Activated naive CD8-positive, alpha-beta T cell treated with anti-CD3 and anti-CD28 coated beads, Interleukin-2, amount 50 U/mL, for 16 hours (primary cell): ENCODE results near the gene FLNA.
"Not testable (repeated sequence)": the region's sequence is repeated elsewhere in the genome, so short reads cannot be mapped to it uniquely, and the experiment has no call there.

Source experiments
- DNase-seq: peaks from one replicate; pipeline ENCODE4 v3.0.0-alpha.2; 2020; ENCODE audit warnings: low read depth, low spot score

Gene FLNA

GRCh38 chrX:154358829-154359228, 15.6 kb downstream of the FLNA start:
- no peak for DNase-seq

DNA sequence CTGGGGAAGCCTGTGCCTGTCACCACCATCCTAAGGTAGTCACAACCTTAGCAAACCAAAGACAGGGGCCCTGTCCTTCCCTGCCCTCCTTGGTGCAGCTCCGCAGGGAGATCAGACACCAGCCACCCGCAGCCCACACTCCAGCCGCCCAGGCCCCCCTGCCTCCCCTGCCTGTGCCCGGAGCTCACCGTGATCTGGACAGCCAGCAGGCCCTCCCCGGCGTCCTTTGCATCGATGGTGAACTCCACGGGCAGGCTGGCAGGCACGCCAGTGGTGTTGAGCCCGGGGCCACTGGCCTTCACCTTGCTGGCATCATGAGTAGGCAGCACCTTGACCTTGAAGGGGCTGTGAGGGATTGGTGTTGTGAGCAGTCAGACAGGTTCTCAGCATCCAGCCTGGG, 16.4 kb downstream of the FLNA start:
- no peak for DNase-seq

GRCh38 chrX:154357205-154357604, 17.2 kb downstream of the FLNA start:
- no peak for DNase-seq

DNA sequence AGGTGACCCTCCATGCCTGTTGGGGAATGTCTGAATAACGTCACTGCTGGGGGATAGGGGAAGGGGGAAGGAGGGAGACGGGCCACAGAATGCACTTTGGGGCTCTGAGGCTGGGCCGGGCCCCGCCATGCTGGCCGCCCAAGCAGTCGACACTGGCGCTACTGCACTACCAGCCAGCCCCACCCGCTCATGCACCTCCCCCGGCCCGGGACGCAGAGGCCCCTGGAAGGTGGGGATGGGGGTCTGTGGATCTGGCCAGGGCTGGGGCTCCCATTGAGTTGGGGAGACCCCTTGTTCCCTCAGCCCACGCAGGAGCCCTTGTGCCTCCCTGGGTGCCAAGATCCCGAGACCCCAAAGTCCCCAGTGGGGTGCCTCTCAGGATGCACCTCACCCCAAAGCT, 17.8 kb downstream of the FLNA start:
- DNase-seq, result no peak

DNA sequence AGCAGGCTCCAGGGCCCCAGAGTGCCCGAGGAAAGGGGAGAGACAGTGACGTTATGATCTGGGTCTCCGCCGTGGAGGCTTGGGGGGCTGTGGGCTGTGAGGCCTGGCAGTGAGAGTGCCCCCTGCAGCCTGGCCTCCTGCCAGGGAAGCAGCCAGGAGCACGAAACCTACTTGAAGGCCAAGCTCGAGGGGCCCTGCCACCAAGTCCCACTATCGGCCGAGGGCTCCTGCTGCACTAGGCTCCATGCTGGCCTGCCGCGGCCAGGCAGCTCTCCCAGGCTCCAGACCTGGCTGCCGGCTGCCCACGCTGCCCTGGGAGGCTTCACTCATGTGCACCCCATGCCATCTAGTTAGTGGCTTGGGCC, 18.7 kb downstream of the FLNA start:
- no peak for DNase-seq

GRCh38 chrX:154355094-154355775, 19.2 kb downstream of the FLNA start:
- DNase-seq, result no peak

DNA sequence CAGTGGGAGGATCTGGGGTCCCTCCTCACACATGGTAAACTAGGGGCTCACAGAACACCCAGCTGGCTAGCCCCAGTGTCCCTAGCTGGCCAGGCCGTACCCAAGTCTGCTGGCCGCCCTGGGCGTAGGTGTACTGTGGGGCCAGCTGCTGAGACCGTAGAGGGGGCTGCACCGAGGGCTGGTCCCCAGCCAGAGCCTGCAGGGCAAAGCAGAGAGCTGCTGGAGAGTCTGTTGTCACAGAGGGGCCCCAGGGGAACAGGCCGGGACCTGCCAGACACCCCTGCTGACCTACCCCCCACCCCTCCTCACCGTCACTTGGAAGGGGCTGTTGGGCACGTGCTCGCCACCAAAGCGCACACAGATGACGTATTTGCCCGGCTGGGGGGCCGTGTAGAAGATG, 19.9 kb downstream of the FLNA start:
- no peak for DNase-seq

DNA sequence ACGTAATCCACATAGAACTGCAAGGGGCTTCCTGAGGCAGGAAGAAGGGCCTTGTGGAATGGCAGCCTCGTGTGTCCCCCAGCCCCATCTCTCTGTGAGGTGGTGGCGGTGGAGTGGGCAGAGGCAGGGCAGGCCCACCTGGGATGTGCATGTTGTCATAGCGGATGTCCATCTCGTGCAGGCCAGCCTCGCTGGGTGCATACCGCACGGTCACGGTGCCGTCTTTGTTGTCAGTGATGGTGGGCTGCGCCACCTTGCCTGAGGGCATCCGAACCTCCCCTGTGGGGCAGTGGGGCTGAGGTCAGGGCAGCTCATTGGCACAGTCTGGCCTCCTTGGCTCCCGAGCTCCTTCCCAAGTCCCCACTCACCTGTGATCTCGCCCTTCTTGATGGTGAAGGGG, 20.4 kb downstream of the FLNA start:
- DNase-seq, result no peak

DNA sequence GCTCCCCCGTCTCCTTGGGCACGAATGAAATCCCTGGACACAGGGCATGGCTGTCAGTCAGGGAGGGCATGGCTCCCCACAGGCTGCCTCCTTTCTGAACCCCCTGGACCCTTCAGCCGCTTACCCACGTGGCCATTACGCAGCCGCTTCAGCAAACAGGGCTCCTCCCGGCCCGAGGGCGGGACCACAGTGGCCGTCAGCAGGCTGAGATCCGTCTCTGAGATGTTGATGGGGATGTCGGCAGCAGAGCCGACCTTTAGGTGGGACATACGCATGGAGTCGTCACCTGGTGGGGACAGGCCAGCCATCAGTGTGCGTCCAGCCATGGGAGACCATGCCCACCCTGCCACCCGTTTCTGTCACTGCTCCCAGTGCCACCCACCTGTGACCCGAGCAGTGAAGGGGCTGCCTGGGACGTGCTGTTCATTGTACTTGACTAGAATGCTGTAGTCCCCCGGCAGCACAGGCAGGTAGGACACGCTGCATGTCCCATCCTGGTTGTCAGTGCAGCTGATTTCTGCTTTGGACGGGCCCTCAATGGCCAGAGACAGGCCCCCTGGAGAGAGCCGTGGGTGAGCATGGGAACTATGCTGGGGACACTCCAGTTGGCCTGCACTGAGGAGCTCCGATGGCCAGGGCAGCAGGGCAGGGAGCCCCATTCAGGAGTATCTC, 21.1 kb downstream of the FLNA start:
- no peak for DNase-seq

- DNase-seq, result no peak
Measured at GRCh38 chrX:154352466-154352865, 22.0 kb downstream of the FLNA start.

- DNase-seq, result no peak
Measured at GRCh38 chrX:154352012-154352401, 22.4 kb downstream of the FLNA start.

GRCh38 chrX:154351183-154352011, 23.0 kb downstream of the FLNA start:
- DNase-seq, result no peak

GRCh38 chrX:154350429-154351182, 23.8 kb downstream of the FLNA start:
- DNase-seq, result no peak

DNA sequence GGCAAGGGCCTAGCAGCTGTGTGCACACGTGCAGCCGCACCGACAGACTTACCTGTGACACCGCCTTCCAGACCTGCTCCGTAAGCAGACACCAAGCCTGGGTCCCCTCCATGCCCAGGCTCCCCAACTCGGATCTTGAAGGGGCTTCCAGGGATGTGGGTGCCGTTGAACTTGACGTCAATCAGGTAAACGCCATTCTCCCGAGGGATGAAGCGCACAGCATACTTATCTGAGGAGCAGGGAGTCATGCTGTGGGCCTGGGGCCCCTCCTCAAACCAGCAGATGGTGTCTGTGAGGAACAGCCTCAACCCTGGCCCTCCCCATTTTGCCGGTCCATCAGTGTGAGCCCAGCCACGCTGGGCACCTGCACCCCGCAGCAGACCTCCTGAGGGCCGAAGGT, 24.5 kb downstream of the FLNA start:
- DNase-seq, result no peak

- DNase-seq, result no peak
Measured at GRCh38 chrX:154349359-154349935, 25.0 kb downstream of the FLNA start.

DNA sequence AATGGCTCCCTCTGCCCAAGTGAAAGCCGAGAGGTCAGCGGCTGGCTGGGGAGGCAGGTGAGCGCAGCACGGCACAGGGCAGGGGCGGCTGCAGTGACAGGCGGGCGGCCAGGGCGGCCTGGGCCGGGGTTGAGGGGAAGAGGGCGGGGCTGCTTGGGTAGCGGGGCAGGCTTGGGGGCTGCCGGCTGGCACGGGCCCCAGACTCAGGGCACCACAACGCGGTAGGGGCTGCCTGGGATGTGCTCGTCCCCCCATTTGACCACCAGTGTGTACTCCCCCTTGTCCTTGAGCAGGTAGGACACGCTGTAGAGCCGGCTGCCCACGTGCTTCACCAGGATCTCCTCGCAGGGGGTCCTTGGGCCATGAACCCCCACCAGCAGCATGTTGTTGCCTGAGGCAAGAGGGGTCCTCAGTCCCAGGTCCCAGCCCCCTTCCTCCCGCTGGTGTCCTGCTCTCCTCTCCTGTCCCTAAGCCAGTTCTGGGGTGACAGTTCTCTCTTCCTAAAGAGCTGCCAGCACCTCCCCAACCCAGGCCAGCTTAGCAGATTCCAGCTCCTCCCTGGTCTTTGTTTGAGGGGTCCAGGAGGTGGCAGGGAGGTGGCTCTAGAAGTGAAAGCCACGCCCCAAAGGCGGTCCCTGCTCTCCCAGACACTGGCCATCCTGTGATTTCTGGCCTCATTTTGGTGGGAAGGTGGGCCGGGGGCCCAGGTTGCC, 25.6 kb downstream of the FLNA start:
- DNase-seq, result no peak

DNA sequence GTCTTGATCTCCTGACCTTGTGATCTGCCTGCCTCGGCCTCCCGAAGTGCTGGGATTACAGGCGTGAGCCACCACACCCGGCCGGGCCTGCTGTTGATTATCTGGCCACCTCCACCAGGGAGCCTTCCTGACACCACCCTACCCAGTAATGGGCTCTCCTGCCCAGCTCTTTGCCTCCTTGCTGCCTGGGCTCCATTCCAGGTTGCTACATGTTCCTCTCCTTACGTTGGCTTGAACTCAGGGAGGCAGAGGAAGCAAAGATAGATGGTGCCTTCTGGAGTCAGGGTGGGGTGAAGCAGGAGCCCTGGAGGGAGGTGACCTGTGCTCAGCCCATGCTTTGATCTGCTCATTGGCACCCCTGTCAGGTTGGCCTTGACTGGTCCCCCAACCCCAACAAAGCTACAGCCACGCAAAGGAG, 26.3 kb downstream of the FLNA start:
- no peak for DNase-seq

- DNase-seq, result not testable (repeated sequence)
Measured at GRCh38 chrX:154343620-154344019, 30.8 kb downstream of the FLNA start.

DNA sequence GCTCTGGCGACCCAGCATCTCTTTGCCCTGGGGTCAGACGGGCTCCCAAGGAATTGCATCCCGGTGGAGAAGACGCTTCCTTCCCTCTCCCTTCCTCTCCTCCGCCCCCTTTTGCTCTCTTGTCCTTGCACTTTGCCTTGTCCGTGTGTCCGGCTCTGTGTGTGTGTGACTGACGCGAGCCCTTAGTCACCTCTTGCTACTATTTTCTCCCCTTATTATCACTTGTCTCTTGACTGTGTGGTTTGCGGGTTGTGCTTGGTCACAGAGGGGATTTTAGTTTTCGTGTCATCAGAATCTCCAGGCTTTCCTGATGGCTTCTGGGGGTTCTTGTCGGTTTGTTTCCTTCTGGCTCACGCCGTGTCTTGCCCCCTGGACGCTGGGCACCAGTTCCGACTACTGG, 31.4 kb downstream of the FLNA start:
- not testable (repeated sequence) for DNase-seq

GRCh38 chrX:154341399-154342298, 32.8 kb downstream of the FLNA start:
- not testable (repeated sequence) for DNase-seq
